Panc1 (cell line): Measurements from ENCODE around the gene B4GALT6. TPM values are rescaled to one million over a fixed set of nuclear protein-coding genes. Genes with fewer than 3 reads are reported as not detected.

ENCODE experiments used
- ATAC-seq: fragments of 200-7000 bp; cut with Tn5 transposase; 2 replicates; pipeline ENCODE4 v1.9.1; 2020; ENCODE audit warnings: mild to moderate bottlenecking, moderate library complexity
- BruUV-seq: library from RNA; stranded (reverse); fragments of 400-500 nt; replicated peaks from 2 replicates; lab custom pipeline; 2021; lab: Mats Ljungman, UMichigan
- CTCF ChIA-PET: fragments of 300-600 bp; sonication (Branson Sonifier 250); formaldehyde crosslinking; loops from one replicate; lab custom pipeline; 2022; ENCODE audit warnings: antibody characterized with exemption; lab: Charles Lee
- POLR2A ChIA-PET: fragments of 300-600 bp; sonication (Branson Sonifier 250); formaldehyde crosslinking; loops from one replicate; lab custom pipeline; 2022; ENCODE audit warnings: antibody characterized with exemption; lab: Charles Lee
- DNase-seq: peaks from one replicate; pipeline ENCODE4 v3.0.0-alpha.2; 2010; ENCODE audit warnings: low read depth, low spot score
- H3K27ac ChIP-seq: 2 replicates; pipeline ENCODE4 v1.5.1; 2011; ENCODE audit warnings: mild to moderate bottlenecking, low read length, inconsistent platforms
- H3K27me3 ChIP-seq: fragments of 200-500 bp; sonication (Bioruptor generic); 2 replicates; pipeline ENCODE4 v1.6.0; 2014; ENCODE audit warnings: low read length, inconsistent platforms; ENCODE audit not compliant: control insufficient read depth, insufficient read depth
- H3K36me3 ChIP-seq: fragments of 200-500 bp; sonication (Bioruptor generic); 2 replicates; pipeline ENCODE4 v1.5.1; 2014; ENCODE audit warnings: inconsistent platforms, mild to moderate bottlenecking, low read length, moderate library complexity; ENCODE audit not compliant: control insufficient read depth, insufficient read depth
- H3K4me1 ChIP-seq: 2 replicates; pipeline ENCODE4 v1.5.1; 2011; ENCODE audit warnings: inconsistent platforms, mild to moderate bottlenecking, low read length, moderate library complexity; ENCODE audit not compliant: control insufficient read depth, insufficient read depth
- H3K4me3 ChIP-seq, 2 experiments: 2 replicates each; pipeline ENCODE4 v1.5.1; 2011 to 2012; ENCODE audit warnings: low read depth in 2 of 2, low read length in 2 of 2, mild to moderate bottlenecking in 2 of 2, inconsistent platforms in 1 of 2, moderate library complexity in 1 of 2
- H3K9me3 ChIP-seq: fragments of 200-500 bp; sonication (Bioruptor generic); 2 replicates; pipeline ENCODE4 v1.5.1; 2014; ENCODE audit warnings: low read depth, mild to moderate bottlenecking, inconsistent platforms, low read length, moderate library complexity; ENCODE audit not compliant: control insufficient read depth, insufficient read depth
- CTCF ChIP-seq: fragments of 450-650 bp; IDR thresholded peaks from 2 replicates; pipeline ENCODE4 v1.5.1; 2017; ENCODE audit warnings: mild to moderate bottlenecking
- POLR2AphosphoS5 ChIP-seq: IDR thresholded peaks from 2 replicates; pipeline ENCODE4 v1.6.1; 2012; ENCODE audit warnings: mild to moderate bottlenecking, low read depth, low read length, moderate library complexity
- REST ChIP-seq, 2 experiments: IDR thresholded peaks; 2 replicates each; pipeline ENCODE4 v1.6.1; 2011 to 2012; ENCODE audit warnings: low read depth in 2 of 2, control low read depth in 1 of 2, low read length in 1 of 2, mild to moderate bottlenecking in 1 of 2, moderate library complexity in 1 of 2; ENCODE audit not compliant: insufficient read depth in 1 of 2
- SIN3A ChIP-seq: IDR thresholded peaks from 2 replicates; pipeline ENCODE4 v1.6.1; 2012; ENCODE audit warnings: low read depth, mild to moderate bottlenecking, low read length, moderate library complexity, borderline replicate concordance; ENCODE audit not compliant: insufficient read depth
- TCF7L2 ChIP-seq: IDR thresholded peaks from 2 replicates; pipeline ENCODE4 v1.6.1; 2011; ENCODE audit warnings: mild to moderate bottlenecking, low read depth, low read length, inconsistent platforms
- in situ Hi-C: cut with HindIII; loops from 2 replicates; pipeline ENCODE4 v1.10.0; 2016; ENCODE audit warnings: low sequenced_read_pairs, low pct_unique_long_range_greater_than_20kb
- intact Hi-C: fragments of 100-400 bp; cut with micrococcal nuclease; formaldehyde crosslinking; loops from one replicate; pipeline ENCODE4 v1.10.0; 2022; ENCODE audit not compliant: unreplicated experiment
- total RNA-seq: library from RNA; stranded (reverse); gene quantifications from one replicate; pipeline ENCODE4 v1.2.1, GENCODE V29; 2021; ENCODE audit not compliant: unreplicated experiment

Gene B4GALT6
- total RNA-seq, 1 experiment from 2014 or later = 36.3 TPM

- H3K36me3 ChIP-seq = no peaks in the 10 kb centered on the region; the same call in 1 of the 2 replicates
- intact Hi-C loops = no loop called here
- no peak overlapping the region for H3K27ac ChIP-seq
- in situ Hi-C loops = no loop called here
- no peaks in the 10 kb centered on the region for H3K27me3 ChIP-seq
- DNase-seq (no peak), ATAC-seq (no peak)
- POLR2A ChIA-PET = no interaction called here
- no TSS peak for BruUV-seq
- CTCF ChIA-PET = no interaction called here
- no peaks in the 10 kb centered on the region for H3K9me3 ChIP-seq
- TF ChIP-seq CTCF (no peak), POLR2AphosphoS5 (no peak), SIN3A (no peak), REST (IDR thresholded peaks at IDR 0.05; ENCODE audit: insufficient read depth in 1 of 2, low read depth in 2 of 2, low read length in 1 of 2) (no peak), TCF7L2 (no peak)
- H3K4me3 ChIP-seq = no peak overlapping the region
- H3K4me1 ChIP-seq = peaks cover 23% of the 10 kb centered on the region
These were observed 37.9 kb downstream of the B4GALT6 start for GRCh38 chr18:31646332-31647126.

- Histone ChIP-seq H3K36me3 (no peaks in the 10 kb centered on the region; the same call in 1 of the 2 replicates), H3K27me3 (no peaks in the 10 kb centered on the region), H3K4me3 (no peak overlapping the region), H3K9me3 (no peaks in the 10 kb centered on the region), H3K4me1 (peaks cover 22% of the 10 kb centered on the region), H3K27ac (no peak overlapping the region)
- TF ChIP-seq POLR2AphosphoS5 (no peak), REST (IDR thresholded peaks at IDR 0.05; ENCODE audit: insufficient read depth in 1 of 2, low read depth in 2 of 2, low read length in 1 of 2) (no peak), TCF7L2 (no peak), SIN3A (no peak), CTCF (no peak)
- no peak for DNase-seq
- BruUV-seq = no TSS peak
- CTCF ChIA-PET = no interaction called here
- in situ Hi-C loops (no loop called here), intact Hi-C loops (no loop called here)
- ATAC-seq = no peak
- POLR2A ChIA-PET = no interaction called here
These were observed 39.0 kb downstream of the B4GALT6 start for GRCh38 chr18:31645411-31645810.
